ENCODE data around the gene ANXA9.

Gene ANXA9

DNA sequence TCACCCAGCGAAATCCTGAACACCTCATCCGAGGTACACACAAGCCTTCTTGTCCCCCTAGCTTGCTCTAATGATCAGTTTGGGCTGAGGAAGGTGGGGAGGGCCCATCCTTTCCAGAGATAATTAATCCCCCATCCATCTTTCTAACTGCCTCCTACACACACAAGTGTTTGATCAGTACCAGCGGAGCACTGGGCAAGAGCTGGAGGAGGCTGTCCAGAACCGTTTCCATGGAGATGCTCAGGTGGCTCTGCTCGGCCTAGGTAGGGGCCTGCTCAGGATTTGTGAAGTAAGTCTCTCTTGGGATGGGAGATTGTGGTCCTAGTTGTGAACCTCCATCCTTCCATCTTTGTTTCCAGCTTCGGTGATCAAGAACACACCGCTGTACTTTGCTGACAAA is 5.8 kb downstream of the ANXA9 start:
- Histone ChIP-seq H3K36me3 (ENCODE audit: insufficient read depth, low read length) (no peaks in the 10 kb centered on the region), H3K9me3 (ENCODE audit: control insufficient read depth, insufficient read depth, low read length) (no peaks in the 10 kb centered on the region), H3K4me1 (ENCODE audit: insufficient read depth, low read length) (no peaks in the 10 kb centered on the region), H3K9ac (ENCODE audit: low read depth, low read length) (no peak overlapping the region)

DNA sequence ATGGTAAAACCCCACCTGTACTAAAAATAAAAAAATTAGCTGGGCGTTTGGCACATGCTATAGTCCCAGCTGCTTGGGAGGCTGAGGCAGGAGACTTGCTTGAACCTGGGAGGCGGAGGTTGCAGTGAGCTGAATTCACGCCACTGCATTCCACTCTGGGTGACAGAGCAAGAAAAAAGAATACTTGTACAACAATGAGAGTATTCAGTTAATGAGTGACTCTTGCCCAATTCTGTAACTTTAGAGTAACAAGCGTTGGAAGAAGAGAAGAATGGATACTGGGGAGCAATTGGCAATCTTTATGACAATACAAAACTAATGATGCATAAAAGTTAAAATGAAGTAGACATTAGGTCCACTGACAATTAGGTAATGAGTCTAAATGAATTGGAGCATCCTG is 10.5 kb downstream of the ANXA9 start:
- peaks cover 3% of the 10 kb centered on the region; the same call in 1 of the 2 replicates for H3K4me1 ChIP-seq (ENCODE audit: insufficient read depth, low read length)
- no peaks in the 10 kb centered on the region for H3K36me3 ChIP-seq (ENCODE audit: insufficient read depth, low read length)
- no peaks in the 10 kb centered on the region for H3K9me3 ChIP-seq (ENCODE audit: control insufficient read depth, insufficient read depth, low read length)
- no peak overlapping the region for H3K9ac ChIP-seq (ENCODE audit: low read depth, low read length)

DNA sequence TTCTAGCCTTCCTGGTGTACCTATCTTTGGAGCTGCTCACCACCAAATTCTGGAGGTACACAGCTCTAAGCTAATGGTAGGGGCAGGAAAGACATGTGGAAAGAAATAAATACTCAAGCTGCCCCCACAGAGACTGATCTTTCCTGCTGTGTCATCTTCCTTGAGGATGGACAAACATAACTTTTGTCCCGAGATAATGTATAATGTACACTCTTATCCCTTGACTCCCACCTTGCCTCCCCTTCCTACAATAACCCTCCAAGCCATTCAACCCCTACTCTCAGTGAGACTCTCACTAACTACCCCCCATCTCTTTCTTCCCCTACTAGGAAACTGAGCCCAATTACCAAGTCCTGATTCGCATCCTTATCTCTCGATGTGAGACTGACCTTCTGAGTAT is 12.2 kb downstream of the ANXA9 start:
- no peaks in the 10 kb centered on the region for H3K9me3 ChIP-seq (ENCODE audit: control insufficient read depth, insufficient read depth, low read length)
- H3K9ac ChIP-seq (ENCODE audit: low read depth, low read length), result no peak overlapping the region
- H3K4me1 ChIP-seq (ENCODE audit: insufficient read depth, low read length), result peaks cover 3% of the 10 kb centered on the region; the same call in 1 of the 2 replicates
- H3K36me3 ChIP-seq (ENCODE audit: insufficient read depth, low read length), result peaks cover 2% of the 10 kb centered on the region; the same call in 1 of the 2 replicates

DNA sequence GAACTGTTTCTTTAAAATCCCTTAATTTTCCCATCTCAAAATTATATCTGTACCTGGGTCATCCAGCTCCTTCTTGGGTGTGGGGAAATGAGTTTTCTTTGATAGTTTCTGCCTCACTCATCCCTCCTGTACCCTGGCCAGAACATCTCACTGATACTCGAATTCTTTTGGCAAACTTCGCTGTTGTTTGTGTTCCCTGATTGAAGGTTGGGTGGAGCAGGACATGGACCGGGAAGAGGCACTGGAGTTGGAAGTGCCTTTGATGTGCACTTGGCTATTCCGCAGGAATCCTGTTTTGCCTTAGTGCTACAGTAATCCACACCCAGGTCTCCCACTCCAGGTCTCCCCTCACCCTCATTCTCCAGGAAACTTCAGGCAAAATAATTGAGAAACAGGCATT is 13.4 kb downstream of the ANXA9 start:
- Histone ChIP-seq H3K9ac (ENCODE audit: low read depth, low read length) (no peak overlapping the region), H3K36me3 (ENCODE audit: insufficient read depth, low read length) (peaks cover 2% of the 10 kb centered on the region; the same call in 1 of the 2 replicates), H3K4me1 (ENCODE audit: insufficient read depth, low read length) (peaks cover 8% of the 10 kb centered on the region; the same call in 1 of the 2 replicates), H3K9me3 (ENCODE audit: control insufficient read depth, insufficient read depth, low read length) (no peaks in the 10 kb centered on the region)

DNA sequence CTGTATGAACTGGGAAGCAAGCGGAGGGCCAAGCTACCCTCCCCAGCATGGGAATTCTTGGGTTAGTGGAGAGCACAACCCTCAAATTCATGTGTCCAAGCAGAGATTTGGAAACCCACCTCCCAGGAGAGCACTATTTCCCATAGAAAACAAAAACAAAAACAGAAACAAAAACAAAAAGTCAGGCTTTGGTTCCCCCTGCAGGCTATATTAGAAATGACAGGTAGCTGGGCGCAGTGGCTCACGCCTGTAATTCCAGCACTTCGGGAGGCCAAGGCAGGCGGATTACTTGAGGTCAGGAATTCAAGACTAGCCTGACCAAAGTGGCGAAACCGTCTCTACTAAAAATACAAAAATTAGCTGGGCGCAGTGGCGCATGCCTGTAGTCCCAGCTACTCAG is 13.8 kb downstream of the ANXA9 start:
- no peak overlapping the region for H3K9ac ChIP-seq (ENCODE audit: low read depth, low read length)

DNA sequence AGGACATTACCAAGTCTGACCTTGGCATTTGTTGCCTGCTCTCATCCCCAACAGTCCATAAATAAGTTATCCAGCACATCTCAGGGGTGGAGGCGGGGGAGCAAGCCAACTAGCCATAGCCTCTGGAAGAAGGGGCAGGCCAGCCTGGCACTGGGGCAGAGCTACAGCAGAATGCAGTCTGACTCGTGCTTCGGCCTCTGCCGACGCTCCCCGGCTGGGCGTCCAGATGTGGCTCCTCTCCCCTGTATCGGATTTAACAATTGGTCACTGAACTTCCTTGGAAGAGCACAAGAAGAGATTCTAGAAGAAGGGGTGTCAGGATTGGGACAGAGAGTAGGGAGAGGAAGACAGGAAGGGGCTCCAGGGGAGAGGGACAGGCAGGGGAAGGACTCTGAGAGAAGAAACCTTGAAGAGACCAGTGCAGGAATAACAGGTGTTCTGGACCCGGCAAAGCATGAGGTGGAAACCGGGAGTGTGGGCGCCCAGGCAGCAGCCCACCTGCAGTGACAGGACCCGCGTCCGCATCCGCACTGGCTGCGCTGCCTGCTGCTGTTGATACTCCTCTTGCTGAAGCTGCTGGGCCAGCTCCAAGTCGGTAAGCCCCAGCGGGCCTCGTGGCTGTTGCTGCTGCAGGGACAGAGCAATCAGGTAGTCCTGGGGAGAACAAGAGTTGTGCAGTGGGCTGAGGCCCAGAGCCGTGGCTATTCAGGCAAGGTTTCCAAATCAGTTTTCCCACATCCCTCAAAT is 15.2 kb downstream of the ANXA9 start:
- peaks cover 2% of the 10 kb centered on the region; the same call in 1 of the 2 replicates for H3K36me3 ChIP-seq (ENCODE audit: insufficient read depth, low read length)

More for the DNA sequence above, 13.8 kb downstream of the ANXA9 start:
- Histone ChIP-seq H3K4me1 (ENCODE audit: insufficient read depth, low read length) (peaks cover 8% of the 10 kb centered on the region; the same call in 1 of the 2 replicates), H3K36me3 (ENCODE audit: insufficient read depth, low read length) (peaks cover 2% of the 10 kb centered on the region; the same call in 1 of the 2 replicates), H3K9me3 (ENCODE audit: control insufficient read depth, insufficient read depth, low read length) (no peaks in the 10 kb centered on the region)

DNA sequence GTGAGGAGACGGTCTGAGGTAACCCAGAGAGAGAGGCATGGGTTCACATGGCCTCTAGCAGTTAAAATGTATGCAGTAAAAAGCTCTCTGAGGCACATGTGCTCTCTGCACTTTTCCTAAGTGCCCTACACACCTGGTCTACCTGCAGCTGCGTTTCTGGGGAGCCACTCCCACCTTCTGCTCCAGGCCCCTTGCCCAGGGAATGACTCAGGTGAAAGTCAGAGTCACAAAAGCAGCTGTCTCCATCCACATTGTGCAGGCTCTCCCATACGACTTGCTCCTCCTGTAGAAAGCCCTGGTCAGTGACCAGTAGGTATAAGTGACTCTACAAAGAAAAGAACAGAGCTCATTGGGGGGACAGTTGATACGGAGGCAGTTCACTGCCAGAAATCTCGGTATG is 15.9 kb downstream of the ANXA9 start:
- Histone ChIP-seq H3K9me3 (ENCODE audit: control insufficient read depth, insufficient read depth, low read length) (no peaks in the 10 kb centered on the region), H3K36me3 (ENCODE audit: insufficient read depth, low read length) (peaks cover 2% of the 10 kb centered on the region; the same call in 1 of the 2 replicates), H3K4me1 (ENCODE audit: insufficient read depth, low read length) (peaks cover 17% of the 10 kb centered on the region; the same call in 1 of the 2 replicates), H3K9ac (ENCODE audit: low read depth, low read length) (no peak overlapping the region)

More for the DNA sequence above, 15.2 kb downstream of the ANXA9 start:
- no peaks in the 10 kb centered on the region for H3K9me3 ChIP-seq (ENCODE audit: control insufficient read depth, insufficient read depth, low read length)
- peaks cover 17% of the 10 kb centered on the region; the same call in 1 of the 2 replicates for H3K4me1 ChIP-seq (ENCODE audit: insufficient read depth, low read length)
- H3K9ac ChIP-seq (ENCODE audit: low read depth, low read length), result no peak overlapping the region

DNA sequence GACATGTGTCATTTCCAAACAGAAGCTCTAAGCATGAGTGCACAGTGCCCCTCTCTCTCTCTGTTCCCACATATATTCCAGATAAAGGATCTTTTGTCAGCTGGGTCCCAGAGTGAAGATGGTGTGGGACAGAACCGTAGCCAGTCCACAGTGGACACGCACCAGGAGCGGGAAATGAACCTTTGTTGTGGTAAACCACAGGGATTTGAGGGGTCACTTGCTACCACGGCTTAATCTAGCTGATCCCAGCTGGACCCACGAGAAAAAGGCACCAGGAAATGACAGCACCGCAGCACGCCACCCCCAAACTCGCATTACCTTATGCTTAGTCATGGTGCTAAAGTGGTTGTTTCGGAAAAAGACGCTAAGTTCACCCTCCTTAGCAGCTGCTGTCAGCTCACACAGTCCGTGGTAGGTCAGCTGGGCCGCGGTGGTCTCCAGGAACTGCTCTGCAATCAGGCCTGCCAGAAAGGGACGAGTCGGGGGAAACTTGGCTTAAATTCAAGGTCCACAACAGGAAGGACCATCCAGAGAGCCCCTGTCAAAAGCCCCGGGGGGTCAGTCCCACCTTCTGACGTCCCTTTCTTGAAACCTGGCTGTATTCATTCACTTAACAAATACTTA is 17.1 kb downstream of the ANXA9 start:
- Histone ChIP-seq H3K36me3 (ENCODE audit: insufficient read depth, low read length) (peaks cover 2% of the 10 kb centered on the region; the same call in 1 of the 2 replicates), H3K9me3 (ENCODE audit: control insufficient read depth, insufficient read depth, low read length) (no peaks in the 10 kb centered on the region), H3K9ac (ENCODE audit: low read depth, low read length) (no peak overlapping the region), H3K4me1 (ENCODE audit: insufficient read depth, low read length) (peaks cover 17% of the 10 kb centered on the region; the same call in 1 of the 2 replicates)

DNA sequence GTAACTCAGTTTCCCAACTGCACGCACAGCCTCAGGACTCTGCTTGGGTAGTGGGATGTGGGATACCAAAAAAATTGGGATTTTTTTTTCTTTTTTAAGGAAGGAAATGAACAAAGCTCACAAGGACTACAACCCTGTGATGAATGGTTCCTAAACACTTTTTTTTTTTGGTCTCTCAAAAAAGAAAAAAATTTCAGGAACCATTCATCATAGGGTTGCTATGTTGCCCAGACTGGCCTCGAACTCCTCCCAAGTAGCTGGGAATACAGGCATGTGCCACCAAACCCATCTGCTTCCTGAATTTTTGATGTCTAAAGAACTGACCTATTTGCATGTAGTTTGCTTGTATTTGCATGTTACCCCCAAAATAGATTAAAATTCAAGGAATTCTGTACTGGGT is 17.8 kb downstream of the ANXA9 start:
- peaks cover 2% of the 10 kb centered on the region; the same call in 1 of the 2 replicates for H3K36me3 ChIP-seq (ENCODE audit: insufficient read depth, low read length)
- H3K9me3 ChIP-seq (ENCODE audit: control insufficient read depth, insufficient read depth, low read length), result no peaks in the 10 kb centered on the region
- H3K4me1 ChIP-seq (ENCODE audit: insufficient read depth, low read length), result peaks cover 17% of the 10 kb centered on the region; the same call in 1 of the 2 replicates
- H3K9ac ChIP-seq (ENCODE audit: low read depth, low read length), result no peak overlapping the region

DNA sequence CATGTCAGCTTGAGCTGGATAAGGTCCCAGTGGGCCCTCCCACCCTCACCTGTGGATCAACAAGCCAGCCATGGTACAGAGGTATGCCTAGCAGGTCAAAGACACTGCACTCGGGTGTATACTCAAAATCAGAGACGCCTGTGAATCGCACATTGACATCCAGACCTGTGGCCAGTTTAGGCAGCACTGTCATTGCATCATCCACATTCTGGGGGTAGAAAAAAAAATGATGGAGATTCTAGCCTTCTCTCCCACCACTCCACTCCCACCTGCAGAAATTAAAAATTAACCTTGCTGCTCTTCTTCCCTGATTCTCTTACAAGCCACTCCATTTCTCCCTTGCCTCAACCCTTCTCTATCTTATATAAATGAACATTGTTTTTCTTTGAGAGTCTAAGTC is 18.3 kb downstream of the ANXA9 start:
- H3K9me3 ChIP-seq (ENCODE audit: control insufficient read depth, insufficient read depth, low read length), result no peaks in the 10 kb centered on the region
- no peak overlapping the region for H3K9ac ChIP-seq (ENCODE audit: low read depth, low read length)
- H3K4me1 ChIP-seq (ENCODE audit: insufficient read depth, low read length), result peaks cover 18% of the 10 kb centered on the region; the same call in 1 of the 2 replicates
- H3K36me3 ChIP-seq (ENCODE audit: insufficient read depth, low read length), result peaks cover 2% of the 10 kb centered on the region; the same call in 1 of the 2 replicates

DNA sequence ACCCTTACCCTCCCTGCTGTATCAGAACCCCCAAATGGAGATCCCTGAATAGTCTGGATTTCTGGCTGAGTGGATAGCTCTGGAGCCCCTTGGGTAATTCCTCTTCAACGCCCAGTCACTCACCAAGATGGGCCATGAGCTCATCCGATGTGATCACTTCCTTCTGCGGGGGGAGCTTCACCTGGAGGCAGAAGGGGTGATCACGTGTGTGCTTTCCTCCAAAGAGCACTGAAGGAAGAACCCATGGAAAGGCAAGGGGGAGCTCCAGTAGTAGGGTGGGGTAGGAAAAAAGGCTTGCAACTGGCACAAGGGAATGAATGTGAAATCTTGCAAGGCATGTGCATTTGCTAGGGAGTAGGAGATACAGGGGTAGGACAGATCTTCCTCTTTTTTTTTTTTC is 19.5 kb downstream of the ANXA9 start:
- no peaks in the 10 kb centered on the region for H3K9me3 ChIP-seq (ENCODE audit: control insufficient read depth, insufficient read depth, low read length)
- H3K36me3 ChIP-seq (ENCODE audit: insufficient read depth, low read length), result peaks cover 2% of the 10 kb centered on the region; the same call in 1 of the 2 replicates
- peak overlapping the region; percentile 30; the same call in 1 of the 2 replicates for H3K9ac ChIP-seq (ENCODE audit: low read depth, low read length)
- H3K4me1 ChIP-seq (ENCODE audit: insufficient read depth, low read length), result peaks cover 22% of the 10 kb centered on the region; the same call in 1 of the 2 replicates

DNA sequence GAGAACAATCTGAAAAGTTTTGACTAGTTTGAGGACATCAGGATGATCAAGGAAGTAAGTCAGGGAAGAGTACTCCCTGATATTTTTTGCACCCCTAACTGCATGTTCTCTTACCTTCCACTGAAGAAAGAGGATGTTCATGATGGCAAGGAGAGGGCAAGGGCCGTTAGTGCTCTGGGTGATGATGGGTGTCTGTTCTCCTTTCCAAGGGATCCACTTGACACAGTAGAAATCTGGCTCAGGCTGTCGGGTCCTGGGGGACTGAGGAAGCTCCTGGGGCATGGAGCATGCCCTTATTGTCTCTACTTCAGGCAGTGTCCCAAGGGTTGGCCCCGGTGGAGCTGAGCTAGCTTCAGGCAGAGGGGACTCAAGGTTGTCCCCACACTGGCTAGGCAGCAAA is 20.0 kb downstream of the ANXA9 start:
- H3K36me3 ChIP-seq (ENCODE audit: insufficient read depth, low read length), result peaks cover 2% of the 10 kb centered on the region; the same call in 1 of the 2 replicates
- H3K9me3 ChIP-seq (ENCODE audit: control insufficient read depth, insufficient read depth, low read length), result no peaks in the 10 kb centered on the region
- no peak overlapping the region for H3K9ac ChIP-seq (ENCODE audit: low read depth, low read length)
- H3K4me1 ChIP-seq (ENCODE audit: insufficient read depth, low read length), result peaks cover 25% of the 10 kb centered on the region; the same call in 1 of the 2 replicates

DNA sequence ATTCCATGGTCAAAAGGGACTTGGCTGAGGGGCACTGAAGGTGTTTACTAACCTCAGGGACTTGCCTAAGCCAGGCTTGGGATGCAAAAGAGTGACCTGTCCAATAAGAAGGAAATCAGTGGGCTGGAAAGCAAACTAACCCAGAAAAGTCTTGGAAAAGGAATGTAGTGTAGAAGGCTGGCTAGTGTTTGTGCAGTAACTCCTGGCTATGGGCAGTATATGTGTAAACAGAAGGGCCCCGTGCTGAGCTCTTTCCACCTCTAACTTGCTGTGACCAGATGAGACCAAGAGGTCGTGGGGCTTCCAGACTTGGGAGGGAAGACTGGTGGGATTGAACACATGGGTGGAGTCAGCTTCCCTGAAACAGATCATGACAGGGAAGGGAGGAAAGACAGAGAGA is 20.5 kb downstream of the ANXA9 start:
- peaks cover 25% of the 10 kb centered on the region for H3K4me1 ChIP-seq (ENCODE audit: insufficient read depth, low read length)

DNA sequence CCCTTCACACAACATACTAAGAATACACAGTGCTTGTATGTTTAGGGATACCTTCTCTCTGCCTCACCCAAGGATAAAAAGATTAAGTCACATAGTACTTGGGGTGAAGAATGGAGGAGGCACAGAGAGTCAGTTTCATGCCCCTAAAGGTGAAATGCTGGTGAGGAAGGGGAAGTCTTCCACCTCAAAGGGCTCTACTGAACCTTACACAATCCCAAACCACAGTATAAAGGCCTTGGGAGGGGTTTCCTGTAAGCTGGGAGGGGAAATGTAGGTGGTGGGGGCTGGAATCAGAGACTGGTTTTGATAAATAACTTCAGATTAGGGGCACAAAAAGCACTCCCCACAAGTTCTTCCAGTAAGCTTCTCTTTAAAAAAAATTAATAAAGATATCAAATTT is 21.1 kb downstream of the ANXA9 start:
- peaks cover 2% of the 10 kb centered on the region; the same call in 1 of the 2 replicates for H3K36me3 ChIP-seq (ENCODE audit: insufficient read depth, low read length)
- H3K9ac ChIP-seq (ENCODE audit: low read depth, low read length), result no peak overlapping the region
- no peaks in the 10 kb centered on the region for H3K9me3 ChIP-seq (ENCODE audit: control insufficient read depth, insufficient read depth, low read length)
- peaks cover 29% of the 10 kb centered on the region for H3K4me1 ChIP-seq (ENCODE audit: insufficient read depth, low read length)

More for the DNA sequence above, 20.5 kb downstream of the ANXA9 start:
- Histone ChIP-seq H3K36me3 (ENCODE audit: insufficient read depth, low read length) (peaks cover 2% of the 10 kb centered on the region; the same call in 1 of the 2 replicates), H3K9me3 (ENCODE audit: control insufficient read depth, insufficient read depth, low read length) (no peaks in the 10 kb centered on the region), H3K9ac (ENCODE audit: low read depth, low read length) (no peak overlapping the region)
